NOMO-1 treated with dmso at 0.1 percent for 144 hours (cell line): Measurements from ENCODE around the gene VGLL4.

ENCODE experiments used
- DNase-seq: peaks from one replicate; lab custom pipeline; 2025; ENCODE audit not compliant: unreplicated experiment; lab: John Stamatoyannopoulos, UW

The VGLL4 gene

GRCh38 chr3:11566916-11567315 is 76.8 kb downstream of the VGLL4 start:
- DNase-seq, result no peak

GRCh38 chr3:11566478-11566877 is 77.2 kb downstream of the VGLL4 start:
- DNase-seq, result no peak

GRCh38 chr3:11565932-11566331 is 77.8 kb downstream of the VGLL4 start:
- no peak for DNase-seq

GRCh38 chr3:11565492-11565891 is 78.2 kb downstream of the VGLL4 start:
- DNase-seq, result no peak

- DNase-seq, result no peak
Measured at GRCh38 chr3:11565072-11565471, 78.6 kb downstream of the VGLL4 start.

- no peak for DNase-seq
Measured at GRCh38 chr3:11564577-11565001, 79.1 kb downstream of the VGLL4 start.

GRCh38 chr3:11563865-11564185 is 79.9 kb downstream of the VGLL4 start:
- DNase-seq, result no peak

GRCh38 chr3:11563159-11563864 is 80.4 kb downstream of the VGLL4 start:
- DNase-seq, result no peak

GRCh38 chr3:11562277-11562881 is 81.3 kb downstream of the VGLL4 start:
- no peak for DNase-seq

- DNase-seq, result no peak
Measured at GRCh38 chr3:11560746-11561145, 83.0 kb downstream of the VGLL4 start.

GRCh38 chr3:11559816-11560633 is 83.7 kb downstream of the VGLL4 start:
- DNase-seq, result no peak

GRCh38 chr3:11558918-11559815 is 84.5 kb downstream of the VGLL4 start:
- no peak for DNase-seq

GRCh38 chr3:11558411-11558903 is 85.3 kb downstream of the VGLL4 start:
- DNase-seq, result no peak

GRCh38 chr3:11558002-11558401 is 85.7 kb downstream of the VGLL4 start:
- DNase-seq, result no peak

- DNase-seq, result no peak
Measured at GRCh38 chr3:11556851-11557644, 86.7 kb downstream of the VGLL4 start.

GRCh38 chr3:11555881-11556633 is 87.7 kb downstream of the VGLL4 start:
- no peak for DNase-seq

- DNase-seq, result no peak
Measured at GRCh38 chr3:11555211-11555782, 88.4 kb downstream of the VGLL4 start.

- no peak for DNase-seq
Measured at GRCh38 chr3:11554666-11555065, 89.0 kb downstream of the VGLL4 start.

GRCh38 chr3:11554236-11554610 is 89.5 kb downstream of the VGLL4 start:
- no peak for DNase-seq
